ENCODE measurements around the gene TACO1. TPM values are rescaled to one million over a fixed set of nuclear protein-coding genes. Genes with fewer than 3 reads are reported as not detected.

TACO1 gene
- total RNA-seq, 2 donors from 2014 or later, result 12.8 to 17.4 TPM

- no peak overlapping the region for H3K4me3 ChIP-seq
- peaks cover 5% of the 10 kb centered on the region for H3K4me1 ChIP-seq (replicated peaks)
- no peaks in the 10 kb centered on the region for H3K27me3 ChIP-seq (replicated peaks; ENCODE audit: insufficient read depth)
- WGBS, result 95% methylated on average over 3 of the region's 3 CpGs
- no peak for DNase-seq (ENCODE audit: low spot score)
- H3K9me3 ChIP-seq, result no peaks in the 10 kb centered on the region
- H3K27ac ChIP-seq, result no peak overlapping the region
- intact Hi-C loops (cut with DNase I), result no loop called here
- TF ChIP-seq POLR2A (IDR thresholded peaks at IDR 0.05) (no peak), CTCF (IDR thresholded peaks at IDR 0.05) (no peak), POLR2AphosphoS5 (IDR thresholded peaks at IDR 0.05) (no peak)
- no peaks in the 10 kb centered on the region for H3K36me3 ChIP-seq
Observed at GRCh38 chr17:63558441-63558840, 42.3 kb upstream of the TACO1 start.

GRCh38 chr17:63561819-63562218 lies 38.9 kb upstream of the TACO1 start:
- Histone ChIP-seq H3K27me3 (replicated peaks; ENCODE audit: insufficient read depth) (no peaks in the 10 kb centered on the region), H3K9me3 (no peaks in the 10 kb centered on the region), H3K4me3 (no peak overlapping the region), H3K36me3 (no peaks in the 10 kb centered on the region), H3K4me1 (replicated peaks) (no peaks in the 10 kb centered on the region), H3K27ac (no peak overlapping the region)
- TF ChIP-seq POLR2AphosphoS5 (IDR thresholded peaks at IDR 0.05), result no peak
- TF ChIP-seq POLR2A (IDR thresholded peaks at IDR 0.05), result no peak
- TF ChIP-seq CTCF (IDR thresholded peaks at IDR 0.05), result no peak
- DNase-seq (ENCODE audit: low spot score), result no peak
- intact Hi-C loops (cut with DNase I), result no loop called here

GRCh38 chr17:63563339-63563738 lies 37.4 kb upstream of the TACO1 start:
- WGBS, result 98% methylated on average over 2 of the region's 2 CpGs
- no peaks in the 10 kb centered on the region for H3K4me1 ChIP-seq (replicated peaks)
- DNase-seq (ENCODE audit: low spot score), result no peak
- intact Hi-C loops (cut with DNase I), result no loop called here
- H3K27ac ChIP-seq, result no peak overlapping the region
- H3K4me3 ChIP-seq, result no peak overlapping the region
- H3K27me3 ChIP-seq (replicated peaks; ENCODE audit: insufficient read depth), result no peaks in the 10 kb centered on the region
- no peaks in the 10 kb centered on the region for H3K9me3 ChIP-seq
- H3K36me3 ChIP-seq, result no peaks in the 10 kb centered on the region
- TF ChIP-seq POLR2AphosphoS5 (IDR thresholded peaks at IDR 0.05) (no peak), CTCF (IDR thresholded peaks at IDR 0.05) (no peak), POLR2A (IDR thresholded peaks at IDR 0.05) (no peak)

GRCh38 chr17:63564562-63564961 lies 36.1 kb upstream of the TACO1 start:
- WGBS, result 96% methylated on average over 5 of the region's 5 CpGs
- Histone ChIP-seq H3K4me3 (no peak overlapping the region), H3K4me1 (replicated peaks) (no peaks in the 10 kb centered on the region), H3K27me3 (replicated peaks; ENCODE audit: insufficient read depth) (no peaks in the 10 kb centered on the region), H3K36me3 (no peaks in the 10 kb centered on the region), H3K27ac (no peak overlapping the region), H3K9me3 (no peaks in the 10 kb centered on the region)
- intact Hi-C loops (cut with DNase I), result no loop called here
- no peak for DNase-seq (ENCODE audit: low spot score)
- no peak for TF ChIP-seq POLR2A (IDR thresholded peaks at IDR 0.05)
- TF ChIP-seq CTCF (IDR thresholded peaks at IDR 0.05), result no peak
- no peak for TF ChIP-seq POLR2AphosphoS5 (IDR thresholded peaks at IDR 0.05)

GRCh38 chr17:63567229-63567628 lies 33.5 kb upstream of the TACO1 start:
- Histone ChIP-seq H3K27ac (no peak overlapping the region), H3K4me1 (replicated peaks) (no peaks in the 10 kb centered on the region), H3K9me3 (no peaks in the 10 kb centered on the region), H3K27me3 (replicated peaks; ENCODE audit: insufficient read depth) (no peaks in the 10 kb centered on the region), H3K4me3 (no peak overlapping the region), H3K36me3 (no peaks in the 10 kb centered on the region)
- DNase-seq (ENCODE audit: low spot score), result no peak
- intact Hi-C loops (cut with DNase I), result no loop called here
- WGBS, result 82% methylated on average over 1 of the region's 1 CpG
- TF ChIP-seq POLR2A (IDR thresholded peaks at IDR 0.05), result no peak
- TF ChIP-seq POLR2AphosphoS5 (IDR thresholded peaks at IDR 0.05), result no peak
- TF ChIP-seq CTCF (IDR thresholded peaks at IDR 0.05), result no peak
